ENCODE results near the gene NOXA1.

Gene NOXA1

GRCh38 chr9:137417161-137418021 is 5.8 kb upstream of the NOXA1 start:
- DNase-seq (ENCODE audit: low read depth), result no peak
- H3K4me3 ChIP-seq (ENCODE audit: low read depth, low read length), result peak overlapping the region; percentile 7
- no peak for TF ChIP-seq CTCF (IDR thresholded peaks at IDR 0.05; ENCODE audit: low read depth, low read length, missing control alignments)
- in situ Hi-C loops (cut with HindIII; ENCODE audit: low sequenced_read_pairs), result loop anchor here (5.0 to 10.0 kb wide), 2 partner anchors 53 to 105 kb away; no protein-coding TSS in a partner anchor

GRCh38 chr9:137421838-137422603 is 1.2 kb upstream of the NOXA1 start:
- in situ Hi-C loops (cut with HindIII; ENCODE audit: low sequenced_read_pairs), result no loop called here
- TF ChIP-seq CTCF (IDR thresholded peaks at IDR 0.05; ENCODE audit: low read depth, low read length, missing control alignments), result no peak
- H3K4me3 ChIP-seq (ENCODE audit: low read depth, low read length), result peak overlapping the region; percentile 66
- DNase-seq (ENCODE audit: low read depth), result no peak

GRCh38 chr9:137423514-137424291 is 510 bp downstream of the NOXA1 start:
- in situ Hi-C loops (cut with HindIII; ENCODE audit: low sequenced_read_pairs), result no loop called here
- DNase-seq (ENCODE audit: low read depth), result no peak
- TF ChIP-seq CTCF (IDR thresholded peaks at IDR 0.05; ENCODE audit: low read depth, low read length, missing control alignments), result no peak
- peak overlapping the region; percentile 27 for H3K4me3 ChIP-seq (ENCODE audit: low read depth, low read length)

- in situ Hi-C loops (cut with HindIII; ENCODE audit: low sequenced_read_pairs), result no loop called here
- DNase-seq (ENCODE audit: low read depth), result no peak
- TF ChIP-seq CTCF (IDR thresholded peaks at IDR 0.05; ENCODE audit: low read depth, low read length, missing control alignments), result no peak
- H3K4me3 ChIP-seq (ENCODE audit: low read depth, low read length), result no peak overlapping the region
Observed at GRCh38 chr9:137426018-137426681, 3.0 kb downstream of the NOXA1 start.

GRCh38 chr9:137427454-137428310 is 4.5 kb downstream of the NOXA1 start:
- in situ Hi-C loops (cut with HindIII; ENCODE audit: low sequenced_read_pairs), result no loop called here
- DNase-seq (ENCODE audit: low read depth), result no peak
- no peak for TF ChIP-seq CTCF (IDR thresholded peaks at IDR 0.05; ENCODE audit: low read depth, low read length, missing control alignments)
- H3K4me3 ChIP-seq (ENCODE audit: low read depth, low read length), result no peak overlapping the region

All from astrocyte of the cerebellum (primary cell).